ENCODE data around the gene CRELD1. TPM values are rescaled to one million over a fixed set of nuclear protein-coding genes. Genes with fewer than 3 reads are reported as not detected.

Gene CRELD1
- total and polyA plus RNA-seq, 11 donors, result 45.9 to 77.8 (median 61.8) TPM

DNA sequence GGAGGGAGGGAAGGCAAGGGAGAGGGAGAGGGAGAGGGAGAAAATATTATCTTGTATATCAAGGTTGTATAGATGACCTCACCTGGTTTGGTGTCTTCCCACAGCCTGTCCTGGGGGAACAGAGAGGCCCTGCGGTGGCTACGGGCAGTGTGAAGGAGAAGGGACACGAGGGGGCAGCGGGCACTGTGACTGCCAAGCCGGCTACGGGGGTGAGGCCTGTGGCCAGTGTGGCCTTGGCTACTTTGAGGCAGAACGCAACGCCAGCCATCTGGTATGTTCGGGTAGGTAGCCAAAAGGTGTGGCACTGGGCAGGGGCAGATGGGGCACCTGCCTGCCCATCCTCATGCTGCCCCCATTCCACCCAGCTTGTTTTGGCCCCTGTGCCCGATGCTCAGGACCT lies 7.1 kb downstream of the CRELD1 start:
- peaks cover 0 to 56% (median 40%) of the 10 kb centered on the region in 9 donors for H3K36me3 ChIP-seq
- no peak overlapping the region for H3K27ac ChIP-seq
- H3K4me1 ChIP-seq, result peaks cover 0 to 8% (median under 1%) of the 10 kb centered on the region in 12 donors
- no peak overlapping the region for H3K4me3 ChIP-seq
- intact Hi-C loops (cut with DNase I), result loop anchor here in 2 of 10 donors (10.0 kb wide), 2 partner anchors 174 to 226 kb away; partner anchors contain the start of gene BRK1 (in 1 of the 2)
- H3K9me3 ChIP-seq, result no peaks in the 10 kb centered on the region
- H3K27me3 ChIP-seq, result no peaks in the 10 kb centered on the region
- WGBS, 4 donors, result 93 to 98% (median 97%) methylated on average over 10 of the region's 10 CpGs
- no peak for DNase-seq
- no peak for ATAC-seq
- no peak for TF ChIP-seq POLR2A (IDR thresholded peaks at IDR 0.05)
- TF ChIP-seq, protein P1, sequence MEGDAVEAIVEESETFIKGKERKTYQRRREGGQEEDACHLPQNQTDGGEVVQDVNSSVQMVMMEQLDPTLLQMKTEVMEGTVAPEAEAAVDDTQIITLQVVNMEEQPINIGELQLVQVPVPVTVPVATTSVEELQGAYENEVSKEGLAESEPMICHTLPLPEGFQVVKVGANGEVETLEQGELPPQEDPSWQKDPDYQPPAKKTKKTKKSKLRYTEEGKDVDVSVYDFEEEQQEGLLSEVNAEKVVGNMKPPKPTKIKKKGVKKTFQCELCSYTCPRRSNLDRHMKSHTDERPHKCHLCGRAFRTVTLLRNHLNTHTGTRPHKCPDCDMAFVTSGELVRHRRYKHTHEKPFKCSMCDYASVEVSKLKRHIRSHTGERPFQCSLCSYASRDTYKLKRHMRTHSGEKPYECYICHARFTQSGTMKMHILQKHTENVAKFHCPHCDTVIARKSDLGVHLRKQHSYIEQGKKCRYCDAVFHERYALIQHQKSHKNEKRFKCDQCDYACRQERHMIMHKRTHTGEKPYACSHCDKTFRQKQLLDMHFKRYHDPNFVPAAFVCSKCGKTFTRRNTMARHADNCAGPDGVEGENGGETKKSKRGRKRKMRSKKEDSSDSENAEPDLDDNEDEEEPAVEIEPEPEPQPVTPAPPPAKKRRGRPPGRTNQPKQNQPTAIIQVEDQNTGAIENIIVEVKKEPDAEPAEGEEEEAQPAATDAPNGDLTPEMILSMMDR (IDR thresholded peaks at IDR 0.05), result no peak

DNA sequence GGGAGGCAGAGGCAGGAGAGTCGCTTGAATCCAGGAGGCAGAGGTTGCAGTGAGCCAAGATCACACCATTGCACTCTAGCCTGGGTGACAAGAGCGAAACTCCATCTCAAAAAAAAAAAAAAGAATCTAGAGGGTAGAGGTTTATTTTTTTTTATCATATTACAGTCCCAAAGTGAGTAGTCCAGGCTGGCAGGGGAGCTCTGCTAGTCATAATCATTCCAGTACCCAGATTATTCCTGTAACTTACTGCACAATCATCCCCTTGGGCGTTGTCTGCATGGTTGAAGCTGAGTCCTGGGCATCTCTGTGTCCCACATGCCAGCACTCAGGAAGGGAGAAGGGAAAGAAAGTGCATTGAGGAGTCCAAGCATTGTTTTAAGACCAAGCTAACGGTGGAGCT lies 8.5 kb downstream of the CRELD1 start:
- TF ChIP-seq, protein P1 (IDR thresholded peaks at IDR 0.05), result no peak
- no peak for TF ChIP-seq POLR2A (IDR thresholded peaks at IDR 0.05)
- H3K36me3 ChIP-seq, result peaks cover 0 to 48% (median 31%) of the 10 kb centered on the region in 9 donors
- H3K27me3 ChIP-seq, result no peaks in the 10 kb centered on the region
- ATAC-seq (no peak), DNase-seq (no peak)
- no peak overlapping the region for H3K27ac ChIP-seq
- no peak overlapping the region for H3K4me3 ChIP-seq
- no peaks in the 10 kb centered on the region for H3K9me3 ChIP-seq
- WGBS, 4 donors, result 76 to 89% (median 81%) methylated on average over 4 of the region's 4 CpGs
- H3K4me1 ChIP-seq, result peaks cover 0 to 14% (median 7%) of the 10 kb centered on the region in 12 donors
- intact Hi-C loops (cut with DNase I), result loop anchor here in 2 of 10 donors (10.0 kb wide), 2 partner anchors 173 to 227 kb away; partner anchors contain the start of gene BRK1 (in 1 of the 2)

- 89 to 91% (median 89%) methylated on average over 10 to 11 of the region's 11 CpGs for WGBS, 4 donors
- no peak overlapping the region for H3K4me3 ChIP-seq
- no peak for ATAC-seq
- H3K27ac ChIP-seq, result no peak overlapping the region
- no peaks in the 10 kb centered on the region for H3K9me3 ChIP-seq
- H3K27me3 ChIP-seq, result no peaks in the 10 kb centered on the region
- TF ChIP-seq, protein P1 (IDR thresholded peaks at IDR 0.05), result no peak
- TF ChIP-seq POLR2A (IDR thresholded peaks at IDR 0.05), result no peak
- no peak for DNase-seq
- peaks cover 0 to 39% (median 23%) of the 10 kb centered on the region in 9 donors for H3K36me3 ChIP-seq
- intact Hi-C loops (cut with DNase I), result loop anchor here in 2 of 10 donors (10.0 kb wide), 2 partner anchors 172 to 228 kb away; partner anchors contain the start of gene BRK1 (in 1 of the 2)
- H3K4me1 ChIP-seq, result peaks cover 0 to 22% (median 14%) of the 10 kb centered on the region in 12 donors
Observed at GRCh38 chr3:9942934-9943690, 9.5 kb downstream of the CRELD1 start.

GRCh38 chr3:9944271-9944670 lies 10.6 kb downstream of the CRELD1 start:
- no peaks in the 10 kb centered on the region for H3K27me3 ChIP-seq
- WGBS, 4 donors, result 85 to 94% (median 91%) methylated on average over 4 to 11 of the region's 11 CpGs
- no peak for ATAC-seq
- H3K4me1 ChIP-seq, result peaks cover 0 to 22% (median 14%) of the 10 kb centered on the region in 12 donors
- intact Hi-C loops (cut with DNase I), result loop anchor here in 2 of 10 donors (10.0 kb wide), 2 partner anchors 171 to 229 kb away; partner anchors contain the start of gene BRK1 (in 1 of the 2)
- TF ChIP-seq POLR2A (IDR thresholded peaks at IDR 0.05), result no peak
- no peak overlapping the region for H3K27ac ChIP-seq
- H3K9me3 ChIP-seq, result no peaks in the 10 kb centered on the region
- no peak for DNase-seq
- no peak overlapping the region for H3K4me3 ChIP-seq
- H3K36me3 ChIP-seq, result peaks cover 0 to 32% (median 16%) of the 10 kb centered on the region in 9 donors
